Measurements from ENCODE around the gene GLYR1.
A peak's percentile ranks its signal among the peaks of the same experiment; 100 is the strongest.

Gene GLYR1

GRCh38 chr16:4778050-4778392 lies 69.1 kb downstream of the GLYR1 start:
- Mint-ChIP-seq H3K4me3 (no peak overlapping the region), H3K9me3 (no peaks in the 10 kb centered on the region), H3K4me1 (no peaks in the 10 kb centered on the region), H3K27me3 (no peaks in the 10 kb centered on the region), H3K36me3 (no peaks in the 10 kb centered on the region), H3K27ac (no peak overlapping the region)
- ATAC-seq, result no peak

- Mint-ChIP-seq H3K27ac (no peak overlapping the region), H3K9me3 (no peaks in the 10 kb centered on the region), H3K4me3 (no peak overlapping the region), H3K27me3 (no peaks in the 10 kb centered on the region), H3K36me3 (no peaks in the 10 kb centered on the region), H3K4me1 (no peaks in the 10 kb centered on the region)
- ATAC-seq, result no peak
These were observed 69.6 kb downstream of the GLYR1 start for GRCh38 chr16:4777339-4778049.

DNA sequence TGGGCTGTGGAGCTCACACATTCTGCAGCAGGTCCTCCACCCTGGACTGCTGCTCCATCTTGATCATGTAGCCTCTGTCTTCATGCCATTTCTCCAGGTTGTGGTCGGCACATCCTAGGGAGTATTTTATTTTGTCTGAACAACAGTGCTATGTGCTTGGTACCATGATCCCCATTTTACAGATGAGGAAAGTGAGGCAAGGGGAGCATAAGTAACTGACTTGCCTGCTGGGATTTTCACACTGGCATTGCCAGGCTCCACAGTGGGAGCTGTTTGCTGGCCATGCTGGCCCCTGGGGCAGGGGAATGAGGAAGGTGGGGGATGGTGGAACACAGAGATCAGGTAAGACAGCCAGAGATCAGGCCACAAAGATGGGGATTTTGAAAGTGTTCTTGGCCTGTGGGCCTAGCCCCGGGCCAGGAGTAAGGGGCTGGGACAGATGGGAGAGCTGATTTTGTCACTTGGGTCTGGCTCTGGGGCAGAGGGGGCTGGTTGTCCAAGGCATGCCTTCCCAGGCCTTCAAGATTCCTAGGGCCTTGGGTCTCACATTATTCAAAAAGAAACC lies 70.9 kb downstream of the GLYR1 start:
- ATAC-seq, result no peak
- Mint-ChIP-seq H3K4me3 (peak overlapping the region; percentile 35), H3K36me3 (no peaks in the 10 kb centered on the region), H3K4me1 (no peaks in the 10 kb centered on the region), H3K9me3 (no peaks in the 10 kb centered on the region), H3K27ac (no peak overlapping the region), H3K27me3 (no peaks in the 10 kb centered on the region)

GRCh38 chr16:4775005-4775404 lies 72.1 kb downstream of the GLYR1 start:
- Mint-ChIP-seq H3K27me3 (no peaks in the 10 kb centered on the region), H3K9me3 (no peaks in the 10 kb centered on the region), H3K27ac (no peak overlapping the region), H3K36me3 (no peaks in the 10 kb centered on the region), H3K4me1 (no peaks in the 10 kb centered on the region), H3K4me3 (no peak overlapping the region)
- ATAC-seq, result peak; percentile 40

DNA sequence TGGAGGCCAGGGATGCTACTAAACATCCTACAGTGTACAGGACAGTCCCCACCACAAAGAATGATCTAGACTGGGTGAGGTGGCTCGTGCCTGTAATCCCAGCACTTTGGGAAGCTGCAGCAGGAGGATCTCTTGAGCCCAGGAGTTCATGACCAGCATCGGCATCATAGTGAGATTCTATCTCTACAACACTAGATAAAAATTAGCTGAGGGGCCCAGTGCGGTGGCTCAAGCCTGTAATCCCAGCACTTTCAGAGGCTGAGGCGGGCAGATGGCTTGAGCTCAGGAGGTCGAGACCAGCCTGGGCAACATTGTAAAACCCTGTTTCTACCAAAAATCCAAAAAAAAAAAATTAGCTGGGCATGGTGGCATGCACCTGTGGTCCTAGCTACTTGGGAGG lies 74.7 kb downstream of the GLYR1 start:
- ATAC-seq, result no peak
- Mint-ChIP-seq H3K9me3 (no peaks in the 10 kb centered on the region), H3K4me3 (no peak overlapping the region), H3K27me3 (no peaks in the 10 kb centered on the region), H3K27ac (no peak overlapping the region), H3K4me1 (peaks cover 22% of the 10 kb centered on the region), H3K36me3 (no peaks in the 10 kb centered on the region)

GRCh38 chr16:4771646-4772045 lies 75.4 kb downstream of the GLYR1 start:
- no peaks in the 10 kb centered on the region for H3K9me3 Mint-ChIP-seq
- H3K36me3 Mint-ChIP-seq, result no peaks in the 10 kb centered on the region
- no peak overlapping the region for H3K4me3 Mint-ChIP-seq
- H3K4me1 Mint-ChIP-seq, result peaks cover 26% of the 10 kb centered on the region
- H3K27me3 Mint-ChIP-seq, result no peaks in the 10 kb centered on the region
- ATAC-seq, result no peak
- no peak overlapping the region for H3K27ac Mint-ChIP-seq

GRCh38 chr16:4769306-4769638 lies 77.8 kb downstream of the GLYR1 start:
- peak overlapping the region; percentile 84 for H3K27ac Mint-ChIP-seq
- no peaks in the 10 kb centered on the region for H3K27me3 Mint-ChIP-seq
- peak overlapping the region; percentile 95 for H3K4me3 Mint-ChIP-seq
- no peak for ATAC-seq
- H3K9me3 Mint-ChIP-seq, result no peaks in the 10 kb centered on the region
- H3K4me1 Mint-ChIP-seq, result peaks cover 37% of the 10 kb centered on the region
- H3K36me3 Mint-ChIP-seq, result no peaks in the 10 kb centered on the region

DNA sequence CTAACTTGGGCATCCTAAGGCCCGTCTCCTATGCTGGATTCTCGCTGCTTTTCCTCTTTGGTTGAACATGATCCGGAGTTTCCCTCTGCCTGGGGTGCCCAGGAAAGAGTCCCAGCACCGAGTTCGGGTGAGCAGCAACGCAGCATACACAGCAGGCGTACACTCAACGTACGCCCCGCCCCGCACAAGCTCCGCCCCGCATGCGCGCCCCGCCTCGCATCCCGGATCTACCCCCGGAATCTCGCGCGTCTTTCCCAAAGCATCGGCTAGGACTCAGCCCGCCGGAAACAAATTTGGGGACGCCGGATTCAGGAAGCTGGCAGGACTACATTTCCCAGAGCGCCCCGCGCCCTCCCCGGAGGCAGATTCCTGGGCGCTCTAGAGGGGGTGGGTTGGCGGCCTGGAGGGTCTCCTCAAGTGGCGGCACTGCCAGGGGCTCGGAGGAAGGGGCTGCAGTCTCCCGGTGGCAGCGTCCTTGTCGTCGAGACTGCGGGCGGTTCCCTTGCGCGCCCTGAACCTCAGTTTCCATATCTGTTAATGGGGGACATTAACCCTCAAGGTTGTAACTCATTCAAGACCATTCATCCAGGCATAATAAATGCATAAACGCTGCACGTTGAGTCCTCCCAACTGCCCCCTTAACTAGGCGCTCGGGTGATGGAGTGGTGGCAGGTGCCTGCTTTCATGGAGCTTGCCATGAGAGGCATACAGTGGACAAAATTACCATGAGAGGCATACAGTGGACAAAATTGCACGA lies 78.4 kb downstream of the GLYR1 start:
- peaks cover 37% of the 10 kb centered on the region for H3K4me1 Mint-ChIP-seq
- H3K27me3 Mint-ChIP-seq, result no peaks in the 10 kb centered on the region
- H3K27ac Mint-ChIP-seq, result peak overlapping the region; percentile 84
- H3K36me3 Mint-ChIP-seq, result peaks cover 5% of the 10 kb centered on the region
- peak; percentile 84 for ATAC-seq
- no peaks in the 10 kb centered on the region for H3K9me3 Mint-ChIP-seq
- H3K4me3 Mint-ChIP-seq, result peak overlapping the region; percentile 95

DNA sequence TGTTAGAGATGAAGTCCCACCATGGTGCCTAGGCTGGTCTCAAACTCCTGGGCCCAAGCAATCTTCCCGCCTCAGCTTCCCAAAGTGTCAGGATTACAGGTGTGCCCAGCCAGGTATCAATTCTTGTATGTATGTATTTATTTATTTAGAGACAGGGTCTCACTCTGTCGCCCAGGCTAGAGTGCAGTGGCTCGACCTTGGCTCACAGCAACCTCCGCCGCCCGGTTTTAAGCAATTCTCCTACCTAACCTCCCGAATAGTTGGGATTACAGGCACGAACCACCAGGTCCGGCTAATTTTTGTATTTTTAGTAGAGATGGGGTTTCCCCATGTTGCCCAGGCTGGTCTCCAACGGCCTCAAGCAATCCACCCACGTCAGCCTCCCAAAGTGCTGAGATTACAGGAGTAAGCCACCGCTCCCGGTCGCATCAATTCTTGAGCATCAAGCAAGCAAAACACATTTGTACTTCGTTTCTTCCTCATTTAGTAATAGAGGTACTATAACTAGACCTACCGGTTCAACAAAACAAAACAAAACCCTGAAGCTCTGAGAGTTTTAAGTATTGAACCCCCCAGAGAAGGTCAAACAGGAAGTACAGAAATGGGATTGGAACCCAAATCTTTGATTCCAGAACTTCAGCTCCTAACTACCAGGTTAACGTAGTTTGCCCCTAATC lies 79.1 kb downstream of the GLYR1 start:
- peaks cover 38% of the 10 kb centered on the region for H3K4me1 Mint-ChIP-seq
- no peak for ATAC-seq
- no peaks in the 10 kb centered on the region for H3K27me3 Mint-ChIP-seq
- no peaks in the 10 kb centered on the region for H3K9me3 Mint-ChIP-seq
- H3K36me3 Mint-ChIP-seq, result peaks cover 12% of the 10 kb centered on the region
- peak overlapping the region; percentile 95 for H3K4me3 Mint-ChIP-seq
- peak overlapping the region; percentile 84 for H3K27ac Mint-ChIP-seq

DNA sequence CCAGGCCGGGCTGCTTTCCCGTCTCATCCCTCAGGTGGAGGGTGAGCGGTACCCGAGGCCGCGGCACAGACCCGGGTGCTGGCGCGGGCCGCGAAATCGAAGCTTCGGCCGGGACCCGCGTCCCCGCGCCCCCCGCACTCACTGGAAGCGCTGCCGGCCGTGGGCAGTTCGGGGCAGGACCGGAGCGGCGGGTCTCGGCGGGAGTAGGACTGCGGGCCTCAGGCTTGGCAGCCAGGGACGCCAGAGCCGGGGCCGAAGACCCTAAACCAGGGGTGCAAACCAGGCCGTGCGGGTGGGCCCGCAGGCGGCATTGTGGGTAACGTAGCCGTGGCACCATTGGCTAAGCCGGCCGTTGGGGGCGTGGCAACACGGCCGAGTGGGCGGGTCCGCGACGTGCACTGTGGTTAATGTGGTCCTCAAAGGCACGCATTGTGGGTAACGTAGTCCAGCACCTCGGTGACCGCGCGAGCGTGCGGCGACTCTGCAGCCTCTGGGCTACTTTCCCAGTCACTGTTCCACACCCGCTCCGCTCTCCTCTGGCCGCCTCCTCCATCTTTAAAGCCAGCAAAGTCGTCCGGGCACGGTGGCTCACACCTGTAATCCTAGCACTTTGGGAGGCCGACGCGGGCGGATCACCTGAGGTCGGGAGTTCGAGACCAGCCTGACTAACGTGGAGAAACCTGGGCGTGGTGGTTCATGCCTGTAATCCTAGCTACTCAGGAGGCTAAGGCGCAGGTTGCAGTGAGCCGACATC lies 80.0 kb downstream of the GLYR1 start, which contains the start of gene ZNF500:
TSS of gene ZNF500 (minus strand) at position 288 of the 754 bp plus-strand sequence. CDS start 1,184 bp downstream, outside the sequence.
- peak; percentile 95 for ATAC-seq
- Mint-ChIP-seq H3K36me3 (peaks cover 19% of the 10 kb centered on the region), H3K4me3 (peak within 1 kb of the TSS; percentile 95), H3K27ac (peak within 1 kb of the TSS; percentile 84), H3K27me3 (no peaks in the 10 kb centered on the region), H3K4me1 (peaks cover 44% of the 10 kb centered on the region), H3K9me3 (no peaks in the 10 kb centered on the region)

GRCh38 chr16:4765511-4766474 lies 81.3 kb downstream of the GLYR1 start:
- peaks cover 28% of the 10 kb centered on the region for H3K36me3 Mint-ChIP-seq

DNA sequence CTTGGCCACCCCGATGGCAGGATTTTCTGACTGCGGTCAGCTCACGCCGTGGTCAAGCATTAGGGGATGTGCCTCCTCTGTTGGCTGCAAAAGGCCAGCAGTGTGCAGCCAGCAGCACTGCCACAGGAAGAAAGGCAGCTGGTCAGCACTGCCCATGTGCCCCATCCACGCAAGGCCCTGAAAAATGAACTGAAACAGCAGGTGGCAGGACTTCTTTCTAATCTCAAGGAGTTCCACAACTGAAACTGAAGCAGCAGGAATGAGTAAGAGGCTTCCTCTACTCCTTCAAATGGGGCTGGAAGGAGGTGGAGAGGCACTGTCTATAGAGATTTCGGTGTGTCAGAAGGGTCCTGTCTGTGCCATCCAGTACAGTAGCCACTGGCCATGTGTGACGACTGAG lies 83.3 kb downstream of the GLYR1 start:
- Mint-ChIP-seq H3K4me3 (no peak overlapping the region), H3K27ac (no peak overlapping the region), H3K9me3 (no peaks in the 10 kb centered on the region), H3K4me1 (peaks cover 43% of the 10 kb centered on the region), H3K36me3 (peaks cover 42% of the 10 kb centered on the region), H3K27me3 (no peaks in the 10 kb centered on the region)
- ATAC-seq, result no peak

More at GRCh38 chr16:4765511-4766474, 81.3 kb downstream of the GLYR1 start:
- Mint-ChIP-seq H3K4me1 (peaks cover 44% of the 10 kb centered on the region), H3K27me3 (no peaks in the 10 kb centered on the region), H3K9me3 (no peaks in the 10 kb centered on the region), H3K4me3 (peak overlapping the region; percentile 95), H3K27ac (peak overlapping the region; percentile 84)
- no peak for ATAC-seq

DNA sequence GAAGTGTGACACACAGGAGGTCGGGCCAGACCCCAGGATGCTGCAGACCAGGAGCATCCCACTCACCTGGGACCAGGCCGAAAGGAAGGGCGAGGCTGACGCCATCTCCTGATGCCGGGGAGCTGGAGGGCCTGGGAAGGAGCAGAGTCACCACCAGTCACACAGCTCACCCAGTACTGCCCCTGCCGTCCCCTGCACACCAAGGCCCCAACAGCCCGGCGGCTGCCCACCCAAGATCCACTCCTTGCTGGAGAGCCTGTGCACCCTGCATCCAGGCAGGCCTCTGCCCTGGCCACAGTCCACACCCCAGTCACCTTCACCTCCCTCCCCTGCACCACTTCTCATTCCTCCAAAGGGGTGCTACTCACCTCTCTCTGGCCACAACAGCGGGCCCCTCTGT lies 84.9 kb downstream of the GLYR1 start:
- Mint-ChIP-seq H3K36me3 (peaks cover 52% of the 10 kb centered on the region), H3K27me3 (no peaks in the 10 kb centered on the region), H3K4me1 (peaks cover 27% of the 10 kb centered on the region), H3K4me3 (no peak overlapping the region), H3K9me3 (no peaks in the 10 kb centered on the region), H3K27ac (no peak overlapping the region)
- no peak for ATAC-seq

Data from stimulated activated memory B cell treated with anti-CD40 and anti-IgM and Interleukin-4, amounts not matched to agents 10 μg/mL and 1 μg/mL and 100 μg/mL, for 72 hours (primary cell).